Ovary (tissue), 3 donors: ENCODE measurements around the gene SLC23A2.

Experiments
- EP300 ChIP-seq: sonication (generic); formaldehyde crosslinking; IDR thresholded peaks from one replicate; pipeline ENCODE4 v1.6.1; 2017; ENCODE audit warnings: antibody characterized with exemption
- POLR2A ChIP-seq: fragments of 450-650 bp; IDR thresholded peaks from one replicate; pipeline ENCODE4 v1.6.1; 2017; ENCODE audit warnings: antibody characterized with exemption, mild to moderate bottlenecking, moderate library complexity
- TF ChIP-seq, protein P1 (sequence below), 3 donors: fragments of 450-650 bp in 2 of 3; fragments of 200-600 bp in 1 of 3; IDR thresholded peaks; one replicate each; pipeline versions ENCODE4 v1.5.1 to v1.8.0; 2016 to 2022; ENCODE audit warnings: antibody characterized with exemption in 3 of 3, mild to moderate bottlenecking in 1 of 3
- donor health status: DM: no; HTN: no; CAD: no.

GRCh38 chr20:4951299-4951698 is 50.0 kb downstream of the SLC23A2 start:
- TF ChIP-seq, protein P1, sequence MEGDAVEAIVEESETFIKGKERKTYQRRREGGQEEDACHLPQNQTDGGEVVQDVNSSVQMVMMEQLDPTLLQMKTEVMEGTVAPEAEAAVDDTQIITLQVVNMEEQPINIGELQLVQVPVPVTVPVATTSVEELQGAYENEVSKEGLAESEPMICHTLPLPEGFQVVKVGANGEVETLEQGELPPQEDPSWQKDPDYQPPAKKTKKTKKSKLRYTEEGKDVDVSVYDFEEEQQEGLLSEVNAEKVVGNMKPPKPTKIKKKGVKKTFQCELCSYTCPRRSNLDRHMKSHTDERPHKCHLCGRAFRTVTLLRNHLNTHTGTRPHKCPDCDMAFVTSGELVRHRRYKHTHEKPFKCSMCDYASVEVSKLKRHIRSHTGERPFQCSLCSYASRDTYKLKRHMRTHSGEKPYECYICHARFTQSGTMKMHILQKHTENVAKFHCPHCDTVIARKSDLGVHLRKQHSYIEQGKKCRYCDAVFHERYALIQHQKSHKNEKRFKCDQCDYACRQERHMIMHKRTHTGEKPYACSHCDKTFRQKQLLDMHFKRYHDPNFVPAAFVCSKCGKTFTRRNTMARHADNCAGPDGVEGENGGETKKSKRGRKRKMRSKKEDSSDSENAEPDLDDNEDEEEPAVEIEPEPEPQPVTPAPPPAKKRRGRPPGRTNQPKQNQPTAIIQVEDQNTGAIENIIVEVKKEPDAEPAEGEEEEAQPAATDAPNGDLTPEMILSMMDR (IDR thresholded peaks at IDR 0.05): no peak
- TF ChIP-seq EP300 (no peak), POLR2A (no peak)
